Stimulated activated CD8-positive, alpha-beta memory T cell treated with anti-CD3 and anti-CD28 coated beads, Interleukin-15, amount 100 ng/mL, for 24 hours (primary cell): ENCODE results near the gene ZNF454.

Experiments
- DNase-seq: peaks from one replicate; pipeline ENCODE4 v3.0.0-alpha.2; 2020; ENCODE audit warnings: low read depth

The ZNF454 gene

GRCh38 chr5:178940569-178941360 lies at the start of gene ZNF454:
ZNF454 (plus strand) TSS chr5:178941198; CDS start chr5:178942792, 1,594 bp downstream.
- no peak for DNase-seq

DNA sequence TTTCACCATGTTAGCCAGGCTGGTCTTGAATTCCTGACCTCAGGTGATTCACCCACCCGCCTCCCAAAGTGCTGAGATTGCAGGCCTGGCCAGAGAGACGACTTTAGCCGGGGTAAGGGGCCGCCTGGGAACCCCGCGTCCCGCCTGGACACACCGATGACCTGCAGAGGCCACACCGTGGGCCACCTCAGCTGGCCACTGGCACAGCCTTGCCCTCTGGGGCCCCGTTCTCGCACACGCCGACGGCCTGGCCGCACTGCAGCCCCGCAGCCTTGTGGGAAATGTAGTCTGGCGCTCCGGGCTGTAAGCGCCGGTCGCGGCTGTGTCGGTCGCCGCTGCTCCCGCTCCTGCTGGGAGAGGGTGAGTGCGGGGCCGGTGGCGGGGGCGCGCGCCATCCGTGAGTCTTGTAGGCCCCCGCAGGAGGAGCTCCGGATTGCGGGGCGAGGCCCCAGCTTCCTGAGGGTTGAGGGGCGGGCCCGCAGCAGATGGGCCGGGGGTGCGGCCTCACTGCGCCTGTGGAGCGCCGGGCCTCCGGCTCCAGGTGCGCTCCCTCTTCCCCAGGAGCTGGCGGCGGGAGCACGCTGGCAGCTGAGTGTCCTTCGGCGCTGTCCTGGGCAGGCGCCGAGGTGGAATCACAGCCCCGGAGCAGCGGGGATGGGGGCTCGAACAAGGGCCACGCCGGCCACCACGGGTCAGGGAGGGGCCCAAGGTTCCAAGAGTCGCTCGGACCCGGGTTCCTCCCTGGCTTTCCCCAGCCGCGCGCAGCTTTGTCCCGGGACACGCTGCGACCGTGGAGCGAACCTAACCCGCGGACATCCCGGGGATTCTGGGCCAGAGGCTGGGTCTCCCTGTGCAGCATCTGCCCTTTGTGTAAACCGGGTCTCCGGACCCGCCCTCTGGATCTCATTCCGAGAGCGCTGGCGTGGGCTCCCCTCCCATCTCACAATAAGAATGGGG lies 45.1 kb upstream of the ZNF454 start, which contains the start of gene ZFP2:
Gene ZFP2, plus strand, starts transcription at position 299 of the 957 bp plus-strand sequence. CDS start 35,401 bp downstream, outside the sequence.
- no peak for DNase-seq

DNA sequence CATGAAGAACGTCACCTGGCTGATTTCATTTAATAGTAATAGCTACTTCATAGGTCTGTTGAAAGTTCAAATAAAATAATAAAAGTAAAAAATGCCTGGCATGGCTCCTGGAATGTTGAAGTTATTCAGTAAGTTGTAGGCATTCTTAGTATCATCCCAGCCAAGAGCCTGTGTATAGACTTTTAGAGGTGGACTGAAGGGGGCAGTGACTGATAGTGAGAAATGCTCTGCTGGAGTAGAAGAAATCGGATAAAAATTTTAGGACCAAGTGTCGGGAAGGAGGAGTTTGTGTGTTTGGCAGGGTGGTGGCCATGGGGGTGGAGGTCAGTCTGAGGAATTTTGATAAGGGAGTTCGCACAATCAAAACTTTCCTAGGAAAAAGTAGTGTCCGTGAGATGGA lies 41.7 kb upstream of the ZNF454 start:
- no peak for DNase-seq

DNA sequence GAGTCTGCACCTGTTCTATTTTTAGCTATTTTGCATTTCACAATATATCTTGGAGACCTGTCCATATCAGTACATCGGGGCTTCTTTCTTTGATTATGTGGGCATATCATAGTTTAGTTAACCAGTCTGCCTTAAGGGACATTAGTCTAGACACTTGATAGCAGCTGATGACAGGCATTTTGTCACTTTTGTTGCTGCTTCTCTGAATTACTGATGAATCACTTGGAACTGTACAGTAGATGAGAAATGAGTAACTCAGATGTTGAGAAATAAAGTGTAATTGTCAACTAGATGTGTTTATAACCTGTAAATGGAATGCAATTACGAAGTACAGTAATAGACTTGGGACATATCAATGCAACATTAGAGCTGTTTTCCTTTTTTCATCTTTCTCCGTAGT lies 38.1 kb upstream of the ZNF454 start:
- DNase-seq: no peak

- no peak for DNase-seq
These were observed 8.9 kb upstream of the ZNF454 start for GRCh38 chr5:178931846-178932760.

GRCh38 chr5:178941361-178941760 lies 363 bp downstream of the ZNF454 start:
- no peak for DNase-seq

DNA sequence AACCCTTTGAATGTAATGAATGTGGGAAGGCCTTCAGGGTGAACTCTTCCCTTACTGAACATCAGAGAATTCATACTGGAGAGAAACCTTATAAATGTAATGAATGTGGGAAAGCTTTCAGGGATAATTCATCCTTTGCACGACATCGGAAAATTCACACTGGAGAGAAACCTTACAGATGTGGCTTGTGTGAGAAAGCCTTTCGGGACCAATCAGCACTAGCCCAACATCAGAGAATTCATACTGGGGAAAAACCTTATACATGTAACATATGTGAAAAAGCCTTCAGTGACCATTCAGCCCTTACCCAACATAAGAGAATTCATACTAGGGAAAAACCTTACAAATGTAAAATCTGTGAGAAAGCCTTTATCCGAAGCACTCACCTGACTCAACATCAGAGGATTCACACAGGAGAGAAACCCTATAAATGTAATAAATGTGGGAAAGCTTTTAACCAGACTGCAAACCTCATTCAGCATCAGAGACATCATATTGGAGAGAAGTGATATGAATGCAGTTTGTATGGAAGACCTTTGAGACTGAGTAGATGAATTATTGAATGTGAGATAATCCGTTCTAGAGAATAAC lies 24.6 kb downstream of the ZNF454 start:
- DNase-seq: no peak

DNA sequence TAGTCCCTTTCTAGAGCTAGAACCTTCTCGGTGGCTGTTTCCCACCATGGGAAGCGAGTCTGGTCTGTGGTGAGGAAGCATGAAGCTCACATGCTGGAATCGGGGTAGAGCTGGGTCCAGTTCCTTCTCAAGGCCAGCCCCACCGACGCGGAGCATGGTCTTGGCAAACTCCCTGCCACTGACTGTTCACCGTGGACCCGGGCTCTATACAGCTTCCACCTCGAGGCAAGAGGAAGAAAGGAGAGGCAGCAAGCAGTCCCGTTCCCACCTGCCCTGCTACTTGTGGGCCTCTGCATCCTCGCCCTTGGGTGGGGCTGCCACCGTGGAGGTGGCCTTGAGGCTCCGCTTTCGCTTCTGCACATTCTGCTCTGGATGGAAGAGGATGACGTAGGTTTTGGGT lies 40.4 kb downstream of the ZNF454 start:
- DNase-seq: no peak

GRCh38 chr5:178982941-178983340 lies 41.9 kb downstream of the ZNF454 start:
- DNase-seq: no peak

DNA sequence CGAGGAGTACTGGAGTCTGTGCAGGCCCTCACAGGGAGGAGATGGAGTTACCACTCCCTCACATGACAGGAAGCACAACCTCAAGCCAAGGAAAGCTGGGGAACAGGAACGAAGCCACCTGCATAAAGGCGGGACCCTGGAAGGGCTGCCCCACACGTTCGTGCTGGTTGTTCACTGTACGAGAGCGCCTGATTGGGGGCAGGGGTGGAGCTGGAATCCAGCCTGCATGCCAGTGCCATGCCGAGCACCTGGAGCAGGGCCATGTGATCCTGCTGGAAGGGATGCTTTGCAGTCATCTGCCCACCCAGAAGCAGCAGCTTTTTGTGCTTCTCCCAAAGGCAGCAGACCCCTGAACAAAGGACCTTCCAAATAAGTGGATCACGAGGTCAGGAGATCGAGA lies 42.7 kb downstream of the ZNF454 start:
- no peak for DNase-seq

DNA sequence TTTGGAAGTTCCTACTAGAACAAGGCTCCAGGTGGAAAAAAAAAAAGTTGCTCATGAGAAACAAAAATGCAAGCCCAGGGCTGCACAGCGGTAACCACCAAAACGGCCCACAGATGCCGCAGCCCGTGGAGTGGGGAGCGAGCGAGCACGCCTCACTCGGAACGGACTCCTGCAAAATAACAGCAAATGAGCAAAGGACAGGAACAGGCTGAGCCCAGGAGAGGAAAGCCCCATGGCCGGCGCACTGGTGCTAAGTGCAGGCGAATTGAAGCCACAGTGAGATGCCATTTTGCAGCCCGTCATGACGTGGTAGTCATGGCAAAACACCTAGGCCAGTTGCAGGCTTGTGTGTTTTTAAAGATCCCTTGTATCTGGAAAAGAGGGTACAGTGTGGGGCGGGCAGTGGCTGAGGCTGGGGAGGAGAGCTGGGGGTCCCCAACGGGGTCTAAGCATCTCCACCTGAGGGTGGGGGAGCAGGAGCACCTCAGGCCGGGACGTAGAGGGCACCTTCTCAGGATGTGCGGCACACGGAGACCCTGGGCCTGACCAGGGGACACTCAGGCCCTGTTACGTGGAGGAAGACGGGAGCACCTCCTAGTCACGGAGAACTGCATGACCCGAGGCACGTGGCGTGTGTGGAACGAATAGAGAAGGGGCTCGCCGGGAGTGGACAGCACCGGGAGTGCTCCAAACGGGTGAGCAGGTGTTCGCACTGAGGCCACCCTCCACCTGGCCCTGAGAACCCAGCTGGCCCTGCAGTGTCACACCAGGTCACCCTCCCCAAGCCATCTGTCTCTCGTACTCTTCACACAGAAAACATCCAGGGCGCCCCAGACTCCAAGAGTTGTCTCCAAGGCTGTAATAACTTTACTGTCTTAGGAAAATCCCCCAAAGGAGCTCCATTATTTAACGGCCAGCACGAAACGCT lies 43.4 kb downstream of the ZNF454 start:
- no peak for DNase-seq

- no peak for DNase-seq
These were observed 45.4 kb downstream of the ZNF454 start for GRCh38 chr5:178986326-178986960.

DNA sequence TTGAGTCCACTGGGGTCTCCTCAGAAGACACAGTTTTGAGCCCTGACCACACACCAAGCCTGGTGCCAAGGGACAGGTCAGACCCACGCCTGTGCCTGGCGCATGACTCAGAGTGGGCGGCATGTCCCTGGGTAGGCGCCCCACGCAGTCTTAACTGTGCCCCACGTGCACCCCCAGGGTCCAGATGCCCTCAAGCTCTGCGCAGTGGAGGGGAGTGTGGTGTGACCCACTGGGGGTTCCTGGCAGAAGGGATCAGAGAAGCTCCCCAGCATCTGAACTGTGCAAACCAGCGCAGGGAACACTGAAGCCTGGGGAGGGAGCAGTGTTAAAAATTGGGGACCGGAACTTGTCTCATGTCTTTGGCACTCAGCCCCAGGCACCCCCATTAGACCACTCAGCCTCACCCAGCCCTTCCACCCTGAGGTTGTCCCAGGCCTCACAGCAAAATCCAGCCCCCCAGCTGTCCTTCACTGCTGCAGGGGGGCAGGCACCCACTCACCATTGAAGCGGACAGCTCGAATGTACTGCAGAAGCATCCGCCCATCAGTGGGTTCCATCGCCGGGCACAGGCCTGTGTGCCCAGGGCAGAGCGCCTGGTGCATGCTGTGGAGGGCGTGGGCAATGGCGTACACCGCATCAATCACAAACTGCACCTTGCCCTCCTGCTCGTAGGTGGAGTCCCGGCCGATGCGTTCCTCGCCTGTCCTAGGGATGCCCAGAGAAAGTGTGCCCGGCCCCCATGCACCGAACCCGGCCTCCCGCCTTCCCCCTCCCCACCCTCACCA lies 47.6 kb downstream of the ZNF454 start:
- DNase-seq: no peak

GRCh38 chr5:178989311-178989710 lies 48.3 kb downstream of the ZNF454 start:
- DNase-seq: no peak

DNA sequence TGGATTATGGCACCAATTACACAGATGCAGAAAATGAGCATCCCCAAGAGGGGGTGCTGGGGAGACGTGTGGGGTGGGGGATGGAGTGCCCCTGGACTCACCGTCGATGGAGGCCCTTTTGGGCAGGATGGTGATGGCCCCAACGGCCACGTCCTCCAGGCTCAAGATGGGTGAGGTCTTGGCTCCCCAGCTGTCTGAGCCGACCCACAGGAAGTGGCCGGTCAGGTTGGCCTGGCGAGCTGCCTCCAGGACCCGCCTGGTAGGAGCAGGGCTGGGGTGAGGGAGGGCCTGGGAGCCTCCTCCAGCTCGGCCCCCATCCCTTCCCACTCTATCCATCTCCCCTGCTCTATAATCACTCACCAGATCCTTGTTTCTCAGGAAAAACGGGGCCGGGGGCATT lies 49.5 kb downstream of the ZNF454 start:
- no peak for DNase-seq

DNA sequence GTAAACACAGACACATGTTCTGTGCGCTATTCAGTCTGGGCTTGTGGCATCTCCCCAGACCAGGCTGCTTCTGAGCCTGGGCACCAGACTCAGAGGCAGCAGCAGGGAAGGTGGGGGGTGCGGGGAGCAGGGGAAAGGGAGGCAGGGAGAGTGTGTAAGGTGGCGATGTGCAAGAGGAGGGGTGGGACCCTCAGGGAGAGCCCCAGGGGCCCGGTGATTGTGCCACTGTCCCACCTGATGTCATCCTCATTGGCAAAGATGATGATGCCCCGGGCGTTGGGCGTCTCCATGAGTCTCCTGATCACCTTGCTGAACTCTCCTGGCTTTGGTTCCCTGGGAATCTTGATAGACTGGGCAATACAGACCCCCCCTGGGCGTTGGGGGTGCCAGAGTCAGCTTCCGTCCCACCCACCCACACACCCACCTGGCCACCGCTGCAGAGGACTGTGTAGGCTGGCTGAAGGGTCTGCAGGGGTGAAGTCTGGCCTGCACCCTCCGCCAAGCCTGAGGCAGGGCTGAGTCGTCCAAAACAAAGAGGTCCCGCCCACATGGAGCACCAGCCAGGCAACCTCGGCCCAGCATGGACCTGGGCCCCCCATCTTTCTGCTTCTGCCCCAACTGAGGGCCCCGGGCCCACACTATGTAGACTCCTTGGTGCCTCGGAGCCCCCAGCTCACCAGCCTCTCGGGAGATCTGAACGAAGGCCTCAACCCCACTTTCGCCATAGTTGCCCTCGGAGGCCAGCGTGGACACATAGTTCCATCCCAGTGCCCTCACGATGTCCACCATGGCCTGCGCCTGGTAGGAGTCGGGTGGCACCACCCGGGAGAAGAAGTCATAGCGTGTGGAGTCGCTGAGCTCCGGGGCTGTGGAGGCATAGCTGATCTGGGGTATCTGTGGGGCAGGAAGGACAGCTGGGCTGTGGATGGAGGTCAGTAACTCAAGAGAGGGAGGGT lies 50.5 kb downstream of the ZNF454 start:
- no peak for DNase-seq

DNA sequence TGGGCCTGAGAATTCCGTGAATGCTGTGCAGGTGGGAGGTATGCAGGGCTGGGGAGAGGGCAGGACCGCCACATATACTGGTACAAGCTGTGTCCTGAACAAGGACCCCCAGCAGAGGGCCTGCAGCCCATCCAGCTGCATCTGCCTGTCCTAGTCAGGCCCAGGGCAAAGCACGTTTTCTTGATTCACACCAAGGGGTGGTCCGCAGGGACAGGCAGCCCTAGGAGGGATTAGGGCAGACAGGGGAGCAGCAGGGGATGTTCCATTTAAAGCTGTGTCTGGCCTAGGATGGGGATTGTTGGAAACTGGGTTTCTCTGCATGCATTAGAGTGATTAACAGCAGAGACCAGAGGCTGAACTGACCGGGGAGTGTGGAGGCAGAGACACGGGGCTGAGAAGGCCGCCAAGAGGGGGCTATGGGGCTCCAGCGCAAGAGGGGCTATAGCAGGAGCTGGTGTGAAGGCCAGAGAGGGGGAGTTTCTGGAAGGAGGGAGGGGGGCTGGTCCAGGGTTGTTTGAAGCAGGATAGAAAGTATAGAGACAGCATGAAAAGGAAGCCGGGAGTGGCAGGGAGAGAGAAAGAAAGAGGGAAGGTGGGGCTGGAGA lies 51.4 kb downstream of the ZNF454 start:
- no peak for DNase-seq
